HepG2 (cell line): Measurements from ENCODE around the gene EXOSC9. TPM values are rescaled to one million over a fixed set of nuclear protein-coding genes. Genes with fewer than 3 reads are reported as not detected.

Experiments used
- DPF2 ChIP-seq: sonication (generic); formaldehyde crosslinking; IDR thresholded peaks from 2 replicates; pipeline ENCODE4 v1.4.0; 2020; ENCODE audit warnings: mild to moderate bottlenecking, low read depth, missing genetic modification reagents, borderline replicate concordance
- ISX ChIP-seq: sonication (generic); formaldehyde crosslinking; conservative IDR thresholded peaks from 2 replicates; pipeline ENCODE4 v1.5.0; 2020; ENCODE audit warnings: missing genetic modification reagents
- RBM39 ChIP-seq: fragments of 200-400 bp; formaldehyde crosslinking; IDR thresholded peaks from one replicate; pipeline ENCODE4 v1.6.1; 2018; ENCODE audit warnings: antibody characterized with exemption, mild to moderate bottlenecking, low read depth, low read length; ENCODE audit not compliant: poor library complexity, severe bottlenecking
- RFX1 ChIP-seq: fragments of 450-650 bp; IDR thresholded peaks from 2 replicates; pipeline ENCODE4 v1.6.1; 2017
- RFX3 ChIP-seq: IDR thresholded peaks from 2 replicates; pipeline ENCODE4 v1.6.1; 2016; ENCODE audit warnings: missing biosample characterization, missing genetic modification reagents
- RFXAP ChIP-seq: sonication (generic); formaldehyde crosslinking; IDR thresholded peaks from 2 replicates; pipeline ENCODE4 v1.4.0; 2020; ENCODE audit warnings: missing genetic modification reagents, borderline replicate concordance
- TSC22D2 ChIP-seq: sonication (generic); formaldehyde crosslinking; IDR thresholded peaks from 2 replicates; pipeline ENCODE4 v1.5.1; 2020; ENCODE audit warnings: missing genetic modification reagents, mild to moderate bottlenecking, borderline replicate concordance
- ZNF205 ChIP-seq: IDR thresholded peaks from 2 replicates; pipeline ENCODE4 v1.6.1; 2018; ENCODE audit warnings: missing biosample characterization, missing genetic modification reagents
- ZNF546 ChIP-seq: sonication (generic); formaldehyde crosslinking; conservative IDR thresholded peaks from 2 replicates; pipeline ENCODE4 v1.8.1; 2023; ENCODE audit warnings: mild to moderate bottlenecking, missing genetic modification reagents
- ZNF552 ChIP-seq: sonication (generic); formaldehyde crosslinking; IDR thresholded peaks from 2 replicates; pipeline ENCODE4 v1.9.0; 2022; ENCODE audit warnings: missing genetic modification reagents, mild to moderate bottlenecking, borderline replicate concordance
- ZNF672 ChIP-seq: sonication (generic); formaldehyde crosslinking; IDR thresholded peaks from 2 replicates; pipeline ENCODE4 v1.8.1; 2022; ENCODE audit warnings: missing genetic modification reagents
- ZNF883 ChIP-seq: sonication (generic); formaldehyde crosslinking; IDR thresholded peaks from 2 replicates; pipeline ENCODE4 v1.5.1; 2020; ENCODE audit warnings: mild to moderate bottlenecking, missing genetic modification reagents; ENCODE audit errors: not compliant biosample characterization
- polyA plus RNA-seq, 8 experiments: library from polyadenylated mRNA; depleted of rRNA in 3 of 8; stranded (reverse) in 7 of 8; unstranded in 1 of 8; fragments of >200 nt; fragmentation: Illumina TruSeq in 4 of 8; extraction: Trizol in 4 of 8; gene quantifications; 2 replicates each; pipeline versions ENCODE4 v1.2.1 to v1.2.3, GENCODE V29; 2011 to 2016; ENCODE audit warnings: low read depth in 4 of 8, missing spikeins in 1 of 8, mixed read lengths in 1 of 8; ENCODE audit not compliant: insufficient read depth in 1 of 8
- total RNA-seq, 5 experiments: library from RNA; depleted of rRNA; stranded (reverse); fragments of >200 nt; fragmentation: Illumina TruSeq; extraction: Trizol; gene quantifications; 2 replicates each; pipeline ENCODE4 v1.2.3, GENCODE V29; 2016; ENCODE audit warnings: low read depth in 1 of 5
- TF ChIP-seq, protein P1 (sequence below): sonication (generic); formaldehyde crosslinking; IDR thresholded peaks from 2 replicates; pipeline ENCODE4 v1.4.0; 2020; ENCODE audit warnings: mild to moderate bottlenecking, missing genetic modification reagents
- TF ChIP-seq, protein P2 (sequence below): sonication (generic); formaldehyde crosslinking; IDR thresholded peaks from 2 replicates; pipeline ENCODE4 v1.4.0; 2020; ENCODE audit warnings: missing genetic modification reagents
- TF ChIP-seq, protein P3 (sequence below): sonication (generic); formaldehyde crosslinking; IDR thresholded peaks from 2 replicates; pipeline ENCODE4 v1.9.0; 2021; ENCODE audit warnings: missing genetic modification reagents, borderline replicate concordance
- TF ChIP-seq, protein P4 (sequence below): IDR thresholded peaks from 2 replicates; pipeline ENCODE4 v1.6.1; 2016
- TF ChIP-seq, protein P5 (sequence below): sonication (generic); formaldehyde crosslinking; IDR thresholded peaks from 2 replicates; pipeline ENCODE4 v1.8.0; 2023; ENCODE audit warnings: mild to moderate bottlenecking, missing genetic modification reagents
- TF ChIP-seq, protein P6 (sequence below): sonication (generic); formaldehyde crosslinking; IDR thresholded peaks from 2 replicates; pipeline ENCODE4 v1.9.0; 2021; ENCODE audit warnings: missing genetic modification reagents, borderline replicate concordance

EXOSC9 gene
- total and polyA plus RNA-seq, 2 of the 13 experiments (the other 11 are each of a cell fraction or from before 2014, with no cell fraction given): 26.0 to 48.0 TPM

DNA sequence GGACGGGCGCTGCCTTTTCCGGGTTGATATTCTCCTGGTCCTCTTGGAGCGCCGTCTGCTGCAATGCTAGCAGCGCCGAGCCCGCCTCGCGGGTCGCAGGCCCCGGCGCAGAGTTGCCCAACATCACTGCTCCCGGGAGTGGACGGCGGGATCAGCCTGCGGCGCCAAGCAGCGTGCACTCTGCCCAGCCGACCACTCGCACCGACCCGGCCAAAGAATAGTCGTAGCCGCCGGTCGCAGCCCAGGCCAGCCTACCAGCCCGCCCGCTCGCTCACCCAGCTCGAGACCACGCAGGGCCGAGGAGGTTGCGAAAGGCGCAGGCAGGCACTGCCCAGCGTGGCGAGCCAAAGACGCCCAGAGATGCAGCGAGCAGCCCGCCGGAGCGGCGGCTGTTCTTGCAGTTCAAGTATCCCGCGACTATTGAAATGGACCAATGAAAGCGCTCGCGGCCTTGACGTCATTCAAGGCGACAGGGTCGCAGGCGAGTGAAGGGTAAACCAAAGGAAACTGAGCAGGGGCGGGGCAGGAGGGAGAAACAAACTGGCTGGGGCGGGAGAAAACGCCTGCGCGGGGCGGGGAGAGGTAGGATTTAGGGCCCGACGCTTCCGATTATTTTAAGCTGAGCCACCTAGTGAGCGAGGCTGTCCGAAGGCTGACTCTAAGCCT is 22.5 kb downstream of the EXOSC9 start, which contains the start of gene CCNA2 (continued):
- TF ChIP-seq, protein P1, sequence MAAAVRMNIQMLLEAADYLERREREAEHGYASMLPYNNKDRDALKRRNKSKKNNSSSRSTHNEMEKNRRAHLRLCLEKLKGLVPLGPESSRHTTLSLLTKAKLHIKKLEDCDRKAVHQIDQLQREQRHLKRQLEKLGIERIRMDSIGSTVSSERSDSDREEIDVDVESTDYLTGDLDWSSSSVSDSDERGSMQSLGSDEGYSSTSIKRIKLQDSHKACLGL (CRISPR knock-in tag): peak; percentile 96; the same call in 1 of the 2 replicates
- TF ChIP-seq ZNF546 (CRISPR knock-in tag) (0 out of 2 replicates have a peak, but pooled peaks have one; percentile 15), RFX3 (no peak), RFXAP (no peak; the same call in 1 of the 2 replicates), ZNF883 (CRISPR knock-in tag) (peak; percentile 71), DPF2 (CRISPR knock-in tag) (no peak), ZNF205 (CRISPR knock-in tag) (no peak), ZNF672 (CRISPR knock-in tag) (no peak), TSC22D2 (CRISPR knock-in tag) (no peak), ZNF552 (CRISPR knock-in tag) (0 out of 2 replicates have a peak, but pooled peaks have one; percentile 58), RBM39 (peak; percentile 51), RFX1 (no peak), ISX (CRISPR knock-in tag) (no peak)
- TF ChIP-seq, protein P2, sequence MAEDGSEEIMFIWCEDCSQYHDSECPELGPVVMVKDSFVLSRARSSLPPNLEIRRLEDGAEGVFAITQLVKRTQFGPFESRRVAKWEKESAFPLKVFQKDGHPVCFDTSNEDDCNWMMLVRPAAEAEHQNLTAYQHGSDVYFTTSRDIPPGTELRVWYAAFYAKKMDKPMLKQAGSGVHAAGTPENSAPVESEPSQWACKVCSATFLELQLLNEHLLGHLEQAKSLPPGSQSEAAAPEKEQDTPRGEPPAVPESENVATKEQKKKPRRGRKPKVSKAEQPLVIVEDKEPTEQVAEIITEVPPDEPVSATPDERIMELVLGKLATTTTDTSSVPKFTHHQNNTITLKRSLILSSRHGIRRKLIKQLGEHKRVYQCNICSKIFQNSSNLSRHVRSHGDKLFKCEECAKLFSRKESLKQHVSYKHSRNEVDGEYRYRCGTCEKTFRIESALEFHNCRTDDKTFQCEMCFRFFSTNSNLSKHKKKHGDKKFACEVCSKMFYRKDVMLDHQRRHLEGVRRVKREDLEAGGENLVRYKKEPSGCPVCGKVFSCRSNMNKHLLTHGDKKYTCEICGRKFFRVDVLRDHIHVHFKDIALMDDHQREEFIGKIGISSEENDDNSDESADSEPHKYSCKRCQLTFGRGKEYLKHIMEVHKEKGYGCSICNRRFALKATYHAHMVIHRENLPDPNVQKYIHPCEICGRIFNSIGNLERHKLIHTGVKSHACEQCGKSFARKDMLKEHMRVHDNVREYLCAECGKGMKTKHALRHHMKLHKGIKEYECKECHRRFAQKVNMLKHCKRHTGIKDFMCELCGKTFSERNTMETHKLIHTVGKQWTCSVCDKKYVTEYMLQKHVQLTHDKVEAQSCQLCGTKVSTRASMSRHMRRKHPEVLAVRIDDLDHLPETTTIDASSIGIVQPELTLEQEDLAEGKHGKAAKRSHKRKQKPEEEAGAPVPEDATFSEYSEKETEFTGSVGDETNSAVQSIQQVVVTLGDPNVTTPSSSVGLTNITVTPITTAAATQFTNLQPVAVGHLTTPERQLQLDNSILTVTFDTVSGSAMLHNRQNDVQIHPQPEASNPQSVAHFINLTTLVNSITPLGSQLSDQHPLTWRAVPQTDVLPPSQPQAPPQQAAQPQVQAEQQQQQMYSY: peak; percentile 36; the same call in 1 of the 2 replicates
- TF ChIP-seq, protein P3, sequence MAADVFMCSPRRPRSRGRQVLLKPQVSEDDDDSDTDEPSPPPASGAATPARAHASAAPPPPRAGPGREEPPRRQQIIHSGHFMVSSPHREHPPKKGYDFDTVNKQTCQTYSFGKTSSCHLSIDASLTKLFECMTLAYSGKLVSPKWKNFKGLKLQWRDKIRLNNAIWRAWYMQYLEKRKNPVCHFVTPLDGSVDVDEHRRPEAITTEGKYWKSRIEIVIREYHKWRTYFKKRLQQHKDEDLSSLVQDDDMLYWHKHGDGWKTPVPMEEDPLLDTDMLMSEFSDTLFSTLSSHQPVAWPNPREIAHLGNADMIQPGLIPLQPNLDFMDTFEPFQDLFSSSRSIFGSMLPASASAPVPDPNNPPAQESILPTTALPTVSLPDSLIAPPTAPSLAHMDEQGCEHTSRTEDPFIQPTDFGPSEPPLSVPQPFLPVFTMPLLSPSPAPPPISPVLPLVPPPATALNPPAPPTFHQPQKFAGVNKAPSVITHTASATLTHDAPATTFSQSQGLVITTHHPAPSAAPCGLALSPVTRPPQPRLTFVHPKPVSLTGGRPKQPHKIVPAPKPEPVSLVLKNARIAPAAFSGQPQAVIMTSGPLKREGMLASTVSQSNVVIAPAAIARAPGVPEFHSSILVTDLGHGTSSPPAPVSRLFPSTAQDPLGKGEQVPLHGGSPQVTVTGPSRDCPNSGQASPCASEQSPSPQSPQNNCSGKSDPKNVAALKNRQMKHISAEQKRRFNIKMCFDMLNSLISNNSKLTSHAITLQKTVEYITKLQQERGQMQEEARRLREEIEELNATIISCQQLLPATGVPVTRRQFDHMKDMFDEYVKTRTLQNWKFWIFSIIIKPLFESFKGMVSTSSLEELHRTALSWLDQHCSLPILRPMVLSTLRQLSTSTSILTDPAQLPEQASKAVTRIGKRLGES (CRISPR knock-in tag): no peak
- TF ChIP-seq, protein P4, sequence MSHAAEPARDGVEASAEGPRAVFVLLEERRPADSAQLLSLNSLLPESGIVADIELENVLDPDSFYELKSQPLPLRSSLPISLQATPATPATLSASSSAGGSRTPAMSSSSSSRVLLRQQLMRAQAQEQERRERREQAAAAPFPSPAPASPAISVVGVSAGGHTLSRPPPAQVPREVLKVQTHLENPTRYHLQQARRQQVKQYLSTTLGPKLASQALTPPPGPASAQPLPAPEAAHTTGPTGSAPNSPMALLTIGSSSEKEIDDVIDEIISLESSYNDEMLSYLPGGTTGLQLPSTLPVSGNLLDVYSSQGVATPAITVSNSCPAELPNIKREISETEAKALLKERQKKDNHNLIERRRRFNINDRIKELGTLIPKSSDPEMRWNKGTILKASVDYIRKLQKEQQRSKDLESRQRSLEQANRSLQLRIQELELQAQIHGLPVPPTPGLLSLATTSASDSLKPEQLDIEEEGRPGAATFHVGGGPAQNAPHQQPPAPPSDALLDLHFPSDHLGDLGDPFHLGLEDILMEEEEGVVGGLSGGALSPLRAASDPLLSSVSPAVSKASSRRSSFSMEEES (CRISPR knock-in tag): no peak
- TF ChIP-seq, protein P5, sequence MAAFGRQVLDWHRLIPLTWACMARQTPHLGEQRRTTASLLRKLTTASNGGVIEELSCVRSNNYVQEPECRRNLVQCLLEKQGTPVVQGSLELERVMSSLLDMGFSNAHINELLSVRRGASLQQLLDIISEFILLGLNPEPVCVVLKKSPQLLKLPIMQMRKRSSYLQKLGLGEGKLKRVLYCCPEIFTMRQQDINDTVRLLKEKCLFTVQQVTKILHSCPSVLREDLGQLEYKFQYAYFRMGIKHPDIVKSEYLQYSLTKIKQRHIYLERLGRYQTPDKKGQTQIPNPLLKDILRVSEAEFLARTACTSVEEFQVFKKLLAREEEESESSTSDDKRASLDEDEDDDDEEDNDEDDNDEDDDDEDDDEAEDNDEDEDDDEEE: peak; percentile 78; the same call in 1 of the 2 replicates
- TF ChIP-seq, protein P6, sequence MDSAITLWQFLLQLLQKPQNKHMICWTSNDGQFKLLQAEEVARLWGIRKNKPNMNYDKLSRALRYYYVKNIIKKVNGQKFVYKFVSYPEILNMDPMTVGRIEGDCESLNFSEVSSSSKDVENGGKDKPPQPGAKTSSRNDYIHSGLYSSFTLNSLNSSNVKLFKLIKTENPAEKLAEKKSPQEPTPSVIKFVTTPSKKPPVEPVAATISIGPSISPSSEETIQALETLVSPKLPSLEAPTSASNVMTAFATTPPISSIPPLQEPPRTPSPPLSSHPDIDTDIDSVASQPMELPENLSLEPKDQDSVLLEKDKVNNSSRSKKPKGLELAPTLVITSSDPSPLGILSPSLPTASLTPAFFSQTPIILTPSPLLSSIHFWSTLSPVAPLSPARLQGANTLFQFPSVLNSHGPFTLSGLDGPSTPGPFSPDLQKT (CRISPR knock-in tag): no peak
